GM15510 (cell line): Measurements from ENCODE around the gene CDIP1.

Experiments
- POLR2A ChIP-seq: IDR thresholded peaks from 3 replicates; pipeline ENCODE4 v1.6.1; 2011; ENCODE audit warnings: borderline replicate concordance; ENCODE audit not compliant: insufficient read length; ENCODE audit errors: extremely low read depth

CDIP1 gene

DNA sequence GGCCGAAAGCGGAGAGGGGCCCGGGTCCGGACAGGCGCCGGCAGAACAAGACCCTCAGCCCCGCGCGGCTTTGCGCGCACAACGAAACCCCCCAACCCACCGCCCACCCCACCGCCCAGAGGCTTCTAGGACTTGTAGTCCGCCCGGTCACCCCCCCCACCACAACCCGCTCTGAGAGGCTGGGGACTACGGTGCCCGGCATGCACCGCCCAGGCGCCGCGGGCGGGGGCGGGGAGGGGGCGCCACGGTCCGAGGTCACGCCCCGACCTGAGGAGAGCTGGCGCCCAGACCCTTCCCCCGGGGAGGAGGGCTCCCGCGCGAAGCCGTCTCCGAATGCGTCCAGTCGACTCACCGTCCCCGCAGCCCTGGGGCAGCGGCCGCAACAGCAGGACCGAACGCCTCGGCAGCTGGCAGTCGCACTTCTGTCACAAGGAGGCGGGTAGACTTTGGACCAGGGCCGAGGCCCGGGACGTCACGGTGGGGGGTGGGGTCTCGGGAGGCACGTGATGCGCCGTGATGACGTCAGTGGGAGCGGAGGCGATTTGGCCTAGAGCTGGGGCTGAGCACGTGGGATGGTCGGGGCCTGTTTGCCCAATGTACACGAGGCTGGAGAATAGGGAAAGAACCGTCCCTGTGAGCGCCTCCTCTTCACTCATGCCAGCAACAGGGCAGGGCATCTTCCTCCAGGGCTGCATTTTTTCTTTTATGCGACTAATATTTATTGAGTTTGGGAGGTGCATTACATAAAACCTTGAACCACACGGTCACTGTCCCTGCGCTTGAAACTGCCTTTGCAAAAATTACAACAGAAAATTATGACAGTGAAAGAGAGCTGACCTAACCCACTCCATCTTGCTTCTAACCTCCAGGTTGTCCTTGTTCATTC, at the start of gene CDIP1:
Gene CDIP1 (minus strand): TSS at position 424 of the 886 bp plus-strand sequence. CDS start 24,643 bp downstream, outside the sequence.
- TF ChIP-seq POLR2A = peak; percentile 86

DNA sequence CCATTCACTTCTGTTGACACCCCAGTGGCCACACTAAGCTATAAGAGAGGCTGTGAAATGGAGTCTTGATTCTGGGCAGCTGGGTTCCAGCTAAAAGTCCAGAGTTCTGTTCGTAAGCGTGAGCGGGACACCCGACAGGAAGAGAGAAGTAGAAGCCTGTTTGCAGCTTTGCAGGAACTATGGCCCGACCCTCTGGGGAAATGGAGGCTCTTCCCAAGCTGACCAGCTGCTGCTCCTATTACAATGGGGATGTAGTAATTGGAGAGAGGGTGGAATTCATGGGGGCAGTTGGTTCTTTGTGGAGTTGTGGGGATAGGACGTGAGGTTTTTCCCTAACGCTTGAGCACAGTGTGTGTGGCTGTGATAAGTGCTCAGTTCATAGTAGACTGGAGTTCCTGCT, 47.7 kb upstream of the CDIP1 start:
- TF ChIP-seq POLR2A = no peak

DNA sequence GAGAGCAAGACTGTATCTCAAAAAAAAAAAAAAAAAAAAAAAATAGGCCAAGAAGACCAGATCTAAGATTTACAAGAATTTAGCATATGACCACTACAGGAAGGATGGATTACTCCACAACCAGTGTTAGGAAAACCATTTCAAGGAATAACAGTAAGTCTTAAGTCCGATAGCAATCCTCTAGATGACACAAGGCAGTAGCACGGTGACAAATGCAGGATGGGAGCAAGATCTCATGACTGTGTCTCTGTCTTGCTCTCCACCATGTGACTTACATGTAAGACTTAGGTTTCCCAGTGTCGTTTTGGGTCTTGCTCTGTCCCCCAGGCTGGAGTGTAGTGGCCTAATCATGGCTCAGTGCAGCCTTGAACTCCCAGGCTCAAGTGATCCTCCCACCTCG, 45.3 kb upstream of the CDIP1 start:
- TF ChIP-seq POLR2A = no peak

DNA sequence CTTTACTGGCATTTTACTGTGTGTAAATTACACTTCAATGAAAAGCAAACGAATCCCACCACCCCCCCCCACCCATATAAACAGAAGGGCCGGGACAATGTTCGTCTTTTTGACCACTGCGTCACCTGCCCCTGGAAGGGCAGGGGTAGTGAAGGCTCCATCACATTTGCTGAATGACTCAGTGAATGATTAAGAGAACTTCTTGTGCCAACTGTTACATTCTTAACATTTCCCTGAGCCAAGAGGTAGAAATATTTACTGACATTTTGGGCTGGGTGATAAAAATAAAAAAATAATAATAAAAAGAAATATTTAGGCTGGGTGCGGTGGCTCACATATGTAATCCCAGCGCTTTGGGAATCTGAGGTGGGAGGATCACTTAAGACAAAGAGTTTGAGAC, 41.7 kb upstream of the CDIP1 start:
- no peak for TF ChIP-seq POLR2A

DNA sequence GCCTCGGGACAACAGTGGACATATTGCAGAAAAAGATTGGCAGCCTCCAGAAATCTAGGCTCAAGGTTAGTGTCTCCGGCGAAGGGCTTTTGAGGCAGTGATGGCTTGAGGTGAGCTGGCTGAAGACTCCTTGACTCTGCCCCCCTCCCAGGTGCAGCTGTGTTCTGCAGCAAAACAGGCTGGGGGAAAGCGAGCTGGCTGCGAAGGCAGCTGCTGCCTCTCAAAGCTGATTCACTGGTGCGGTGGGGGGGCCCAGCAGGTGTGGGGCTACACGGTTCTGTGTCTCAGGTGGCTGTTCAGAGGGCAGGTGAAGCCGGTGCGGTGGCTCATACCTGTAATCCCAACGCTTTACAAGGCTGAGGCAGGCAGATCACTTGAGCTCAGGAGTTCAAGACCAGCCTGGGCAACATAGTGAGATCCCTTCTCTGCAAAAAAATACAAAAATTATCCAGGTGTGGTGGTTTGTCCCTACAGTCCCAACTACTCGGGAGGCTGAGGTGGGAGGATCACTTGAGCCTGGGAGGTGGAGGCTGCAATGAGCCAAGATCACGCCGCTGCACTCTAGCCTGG, 40.5 kb upstream of the CDIP1 start:
- TF ChIP-seq POLR2A = no peak

DNA sequence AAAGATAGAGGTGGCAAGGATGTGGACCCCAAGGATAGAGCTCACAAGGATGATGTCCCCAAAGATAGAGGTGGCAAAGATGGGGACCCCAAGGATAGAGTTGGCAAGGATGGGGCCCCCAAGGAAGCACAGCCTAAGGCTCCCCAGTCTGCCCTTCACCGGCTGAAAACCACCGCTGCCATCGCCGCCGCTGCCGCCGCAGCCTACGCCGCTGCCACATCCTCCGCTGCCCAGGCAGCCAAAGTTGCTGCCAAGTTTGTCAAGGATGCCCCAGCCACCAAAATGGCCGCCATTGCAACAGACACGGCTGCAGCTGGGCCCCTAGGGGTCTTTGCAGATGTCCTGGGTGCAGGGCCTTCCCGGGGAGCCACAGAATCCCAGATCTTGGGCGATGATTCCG, 37.4 kb upstream of the CDIP1 start:
- TF ChIP-seq POLR2A = no peak

DNA sequence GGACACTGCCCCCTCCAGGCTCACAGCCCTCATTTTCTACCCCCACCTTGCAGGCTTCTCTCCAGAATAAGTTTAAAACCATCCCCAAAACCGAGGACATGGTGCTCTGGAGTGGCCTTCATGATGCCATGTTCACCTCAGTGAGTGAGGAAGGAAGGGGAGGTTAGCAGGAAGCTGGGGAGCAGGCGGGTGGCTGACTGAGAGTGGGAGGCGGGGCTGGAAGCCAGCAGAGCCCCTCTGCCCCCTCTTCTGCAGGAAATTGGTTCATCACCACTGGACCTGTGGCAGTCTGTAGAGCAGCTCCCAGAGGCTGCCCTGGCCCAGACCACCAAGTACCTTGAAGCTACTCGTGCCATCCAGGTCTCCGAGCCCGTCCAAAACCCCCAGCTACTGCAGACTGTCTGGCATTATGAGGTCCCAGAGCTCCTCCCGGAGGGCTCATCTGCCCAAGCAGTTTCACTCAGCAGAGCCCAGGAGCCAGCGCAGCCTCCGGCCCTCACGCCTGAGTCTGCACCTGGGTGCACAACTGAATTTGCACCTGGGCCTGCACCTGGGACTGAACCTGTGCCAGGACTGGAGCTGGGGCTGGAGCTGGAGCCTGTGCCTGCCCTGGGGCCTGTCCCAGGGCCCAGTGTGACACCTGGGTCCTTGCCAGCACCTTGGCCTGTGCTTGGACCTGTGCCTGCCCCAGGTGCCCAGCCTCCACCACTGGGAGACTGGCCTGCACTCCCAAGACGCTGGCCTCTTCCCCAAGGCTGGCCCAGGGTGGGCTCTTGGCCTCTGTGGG, 36.5 kb upstream of the CDIP1 start:
- no peak for TF ChIP-seq POLR2A

DNA sequence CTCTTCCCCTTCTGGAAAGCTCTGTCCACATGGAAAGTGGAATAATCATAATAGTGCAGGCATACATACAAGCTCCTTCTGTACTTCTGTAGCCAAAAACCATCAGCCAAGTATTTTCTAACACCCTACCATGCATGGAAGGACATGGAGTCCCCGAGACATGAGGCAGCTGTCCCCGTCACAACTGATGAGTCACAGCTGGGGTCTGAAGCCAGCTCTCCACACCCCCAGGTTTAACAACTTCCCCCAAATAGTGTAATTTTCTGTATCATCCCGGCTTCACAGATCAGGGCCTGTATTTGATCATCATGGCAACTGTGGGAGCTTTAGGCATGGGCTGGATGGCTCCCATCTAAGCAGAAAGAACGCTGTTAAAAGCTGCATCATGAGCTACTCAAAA, 34.1 kb upstream of the CDIP1 start:
- TF ChIP-seq POLR2A = no peak

DNA sequence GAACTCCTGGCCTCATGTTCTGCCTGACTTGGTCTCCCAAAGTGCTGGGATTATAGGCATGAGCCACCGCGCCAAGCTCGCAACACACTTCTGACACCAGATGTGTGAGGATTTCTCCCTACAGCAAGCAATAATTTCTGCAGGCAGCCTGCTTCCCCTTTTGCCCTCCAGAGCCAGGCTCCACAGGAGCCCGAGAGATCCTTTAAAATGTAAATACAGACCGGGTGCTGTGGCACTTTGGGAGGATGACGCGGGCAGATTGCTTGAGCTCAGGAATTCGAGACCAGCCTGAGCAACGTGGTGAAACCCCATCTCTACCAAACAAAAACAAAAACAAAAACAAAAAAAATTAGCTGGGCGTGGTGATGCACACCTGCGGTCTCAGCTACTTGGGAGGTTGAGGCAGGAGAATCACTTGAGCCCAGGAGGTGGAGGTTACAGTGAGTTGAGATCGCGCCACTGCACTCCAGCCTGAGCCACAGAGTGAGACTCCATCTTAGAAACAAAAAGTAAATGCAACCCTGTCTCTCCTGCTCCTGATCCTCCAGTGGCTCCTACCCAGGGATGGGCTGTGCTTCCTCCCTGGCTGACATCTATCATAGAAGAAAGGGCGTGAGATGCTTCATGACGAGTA, 32.2 kb upstream of the CDIP1 start:
- no peak for TF ChIP-seq POLR2A

DNA sequence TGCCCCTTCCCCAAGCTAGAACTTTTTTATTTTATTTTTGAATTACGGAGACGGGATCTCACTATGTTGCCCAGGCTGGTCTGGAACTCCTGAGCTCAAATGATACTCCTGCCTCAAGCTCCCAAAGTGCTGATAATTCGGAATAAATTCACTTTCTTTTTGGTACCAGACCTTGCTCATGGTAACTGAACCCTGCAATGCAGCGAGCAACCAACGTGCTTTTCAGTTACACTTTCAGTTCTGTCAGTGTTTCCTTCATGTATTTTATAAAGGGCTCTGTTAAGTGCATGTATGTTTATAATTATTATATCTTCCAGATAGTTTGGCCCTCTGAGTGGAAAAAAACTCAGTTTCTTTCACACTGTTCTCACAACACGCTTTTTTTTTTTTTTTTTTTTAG, 31.5 kb upstream of the CDIP1 start:
- no peak for TF ChIP-seq POLR2A

DNA sequence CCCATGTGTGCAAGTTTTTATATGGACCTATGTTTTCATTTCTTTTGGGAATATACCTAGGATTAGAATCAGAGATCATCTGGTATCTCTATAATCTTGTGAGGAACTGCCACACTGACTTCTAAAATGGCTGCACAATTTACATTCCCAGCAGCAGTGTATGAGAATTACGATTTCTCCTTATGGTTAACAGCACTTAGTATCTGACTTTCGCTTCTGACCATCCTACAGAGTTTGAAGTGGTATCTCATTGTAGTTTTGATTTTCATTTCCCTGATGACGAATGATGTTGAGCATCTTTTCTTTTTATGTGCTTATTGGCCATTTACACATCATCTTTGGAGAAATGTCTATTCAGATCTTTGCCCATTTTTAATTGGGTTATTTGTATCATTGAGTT, 27.6 kb upstream of the CDIP1 start:
- no peak for TF ChIP-seq POLR2A

DNA sequence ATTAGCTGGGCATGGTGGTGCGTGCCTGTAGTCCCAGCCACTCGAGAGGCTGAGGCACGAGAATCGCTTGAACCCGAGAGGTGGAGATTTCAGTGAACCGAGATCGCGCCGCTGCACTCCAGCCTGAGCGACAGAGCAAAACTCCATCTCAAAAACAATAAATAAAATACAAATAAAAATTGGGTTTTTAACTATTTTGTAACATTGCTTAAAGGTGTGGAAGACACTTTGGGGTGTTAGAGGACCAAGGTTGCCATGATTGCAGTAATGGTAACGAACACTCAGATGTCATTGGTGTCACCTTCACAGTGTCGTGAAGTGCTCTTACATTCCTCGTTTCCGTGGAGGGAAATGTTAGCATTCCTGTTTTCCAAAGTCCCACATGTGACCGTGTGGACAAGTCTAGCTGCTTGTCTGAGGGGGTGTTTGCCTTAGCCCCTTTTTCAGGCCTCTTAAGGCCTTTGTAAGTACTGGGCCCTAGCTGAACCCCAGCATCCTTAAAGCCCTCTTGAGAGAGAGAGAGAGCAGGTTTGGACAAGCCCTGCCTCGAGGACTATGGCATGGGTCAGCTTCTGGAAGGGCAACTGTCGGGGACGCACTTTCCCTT, 26.2 kb upstream of the CDIP1 start:
- no peak for TF ChIP-seq POLR2A

DNA sequence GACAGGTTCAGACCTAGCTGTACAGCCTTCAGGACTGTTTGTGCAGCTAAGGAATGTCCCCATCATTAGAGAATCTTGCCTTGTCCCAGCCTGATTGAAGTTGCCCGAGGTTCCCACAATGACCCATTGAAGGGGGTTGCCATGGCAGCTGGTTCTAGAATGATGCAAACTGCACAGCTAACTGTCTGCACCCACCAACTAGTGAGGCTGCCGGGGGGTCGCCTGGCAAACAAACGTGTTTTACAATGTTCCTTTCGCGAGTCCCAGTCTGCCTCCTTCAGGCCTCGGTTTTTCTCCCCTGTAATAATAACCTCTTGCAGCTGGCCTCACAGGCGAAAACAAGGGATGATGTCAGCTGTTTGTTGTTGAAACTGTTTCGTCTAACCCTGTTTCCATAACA, 23.0 kb upstream of the CDIP1 start:
- no peak for TF ChIP-seq POLR2A

DNA sequence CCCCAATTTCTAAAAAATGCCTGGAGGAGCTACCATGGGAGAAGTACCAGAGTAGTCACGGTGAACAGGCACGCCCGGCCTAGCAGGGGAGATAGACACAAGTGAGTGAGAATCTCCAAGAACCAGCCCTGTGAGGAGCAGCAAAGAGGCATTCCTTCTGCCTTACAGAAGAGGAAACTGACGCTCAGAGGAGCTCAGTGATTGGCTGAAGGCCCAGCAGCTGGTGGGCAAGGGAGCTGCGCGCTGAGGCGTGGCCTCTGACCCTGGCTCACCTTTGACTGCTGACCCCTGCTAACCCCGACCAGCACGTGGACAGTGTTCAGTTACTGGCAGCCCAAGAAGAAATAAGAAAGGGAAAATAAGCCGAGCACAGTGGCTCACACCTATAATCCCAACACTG, 19.4 kb upstream of the CDIP1 start:
- TF ChIP-seq POLR2A = no peak

DNA sequence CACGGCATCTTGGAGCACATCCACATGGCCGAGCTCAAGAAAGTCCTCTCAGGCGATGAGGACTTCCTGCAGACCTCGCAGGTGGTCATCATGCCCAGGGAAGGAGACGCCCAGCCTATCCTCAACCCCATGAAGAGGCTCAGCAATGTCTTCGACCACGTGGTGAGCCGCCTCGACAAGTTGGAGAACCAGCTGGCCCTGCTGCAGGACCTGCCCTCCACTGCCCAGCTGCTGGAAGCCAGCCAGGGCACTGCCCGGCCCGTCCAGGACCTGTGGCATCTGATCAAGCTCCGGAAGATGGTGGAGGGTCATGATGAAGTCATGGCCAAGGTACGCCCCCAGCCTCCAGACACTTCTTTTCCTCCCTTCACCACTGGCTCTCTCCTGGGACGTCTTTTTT, 18.0 kb upstream of the CDIP1 start:
- TF ChIP-seq POLR2A = no peak

DNA sequence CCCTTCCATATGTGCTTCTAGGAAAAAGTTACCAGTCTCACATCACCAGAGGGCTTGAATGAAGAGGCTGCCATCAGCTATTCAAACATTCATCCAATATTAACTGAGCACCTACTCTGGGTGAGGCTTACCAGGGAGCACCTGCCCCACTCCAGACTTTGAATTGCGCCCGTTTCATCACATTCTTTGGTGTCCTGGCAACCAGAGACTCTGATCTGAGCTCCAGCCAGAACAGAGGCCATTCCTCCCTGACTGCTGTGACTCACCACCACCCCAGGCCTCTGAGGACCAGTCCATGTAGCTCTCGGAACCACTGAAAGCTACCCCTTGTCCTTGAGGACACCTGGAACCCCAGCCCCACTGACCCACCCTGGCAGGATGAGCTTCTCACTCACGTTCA, 17.5 kb upstream of the CDIP1 start, which contains the start of gene C16orf96:
Gene C16orf96 (plus strand): TSS at position 229 of the 400 bp plus-strand sequence. CDS start 150 bp downstream, at position 379.
- TF ChIP-seq POLR2A = no peak
